Colonic mucosa (tissue), 4 donors: ENCODE measurements around the gene FBXL7. TPM values are rescaled to one million over a fixed set of nuclear protein-coding genes. Genes with fewer than 3 reads are reported as not detected.

Source experiments
- DNase-seq: peaks from one replicate; pipeline ENCODE4 v3.0.0-alpha.2; 2020
- H3K27ac ChIP-seq: fragments of 200-600 bp; one replicate; pipeline ENCODE4 v1.8.0; 2021
- H3K27me3 ChIP-seq: fragments of 200-600 bp; one replicate; pipeline ENCODE4 v1.8.0; 2021
- H3K36me3 ChIP-seq: fragments of 200-600 bp; one replicate; pipeline ENCODE4 v1.8.0; 2021
- H3K4me1 ChIP-seq: fragments of 200-600 bp; one replicate; pipeline ENCODE4 v1.8.0; 2021; ENCODE audit warnings: mild to moderate bottlenecking
- H3K4me3 ChIP-seq: fragments of 200-600 bp; one replicate; pipeline ENCODE4 v1.8.0; 2021
- H3K9ac ChIP-seq, 2 donors: one replicate each; pipeline ENCODE4 v1.7.0; 2013; ENCODE audit warnings: control low read depth in 2 of 2, low read depth in 2 of 2, low read length in 2 of 2
- H3K9me3 ChIP-seq: fragments of 200-600 bp; one replicate; pipeline ENCODE4 v1.8.0; 2021
- intact Hi-C: fragments of 100-400 bp; cut with DNase I; formaldehyde crosslinking; loops from one replicate; pipeline ENCODE4 v1.14.1; 2022
- total RNA-seq, 2 donors: library from RNA; stranded (reverse); fragmentation: NEBNext Ultra II Directional in 1 of 2; extraction: Animal tissue kit (Norgen Biotek cat#: 25700) in 1 of 2; gene quantifications; one replicate each; pipeline ENCODE4 v1.2.1, GENCODE V29; 2021
- TF ChIP-seq, protein P1 (sequence below): fragments of 200-600 bp; IDR thresholded peaks from one replicate; pipeline ENCODE4 v1.8.0; 2022; ENCODE audit warnings: antibody characterized with exemption, mild to moderate bottlenecking
- donor health status: healthy.
- donor health status: DM: no; HTN: no; CAD: no.
- donor health status: DM: no; HTN: no; CAD: no.

Gene FBXL7
- total RNA-seq, 2 donors from 2014 or later: 1.6 to 3.0 TPM

DNA sequence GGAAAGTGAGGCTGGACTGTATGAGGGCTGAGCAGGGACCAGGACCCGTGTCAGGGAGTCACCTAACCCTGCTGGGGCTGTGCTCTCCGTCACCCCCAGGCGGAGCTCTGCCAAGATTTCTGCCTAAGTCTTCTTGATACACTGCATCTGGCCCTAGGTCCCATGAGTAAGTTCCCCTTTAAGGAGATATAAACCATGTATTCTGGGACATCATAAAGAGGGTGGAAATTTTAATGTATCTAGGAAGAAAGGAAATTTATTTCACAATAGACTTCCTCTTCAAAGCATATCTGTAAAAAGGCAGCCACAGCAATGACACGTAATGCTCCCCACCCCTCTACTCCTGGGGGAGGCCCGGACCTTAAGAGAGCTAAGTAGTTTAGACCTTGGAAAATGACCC is 183.4 kb downstream of the FBXL7 start:
- no peak overlapping the region for H3K27ac ChIP-seq
- DNase-seq: peak; percentile 23
- no peaks in the 10 kb centered on the region for H3K36me3 ChIP-seq
- no peak overlapping the region for H3K9ac ChIP-seq
- H3K9me3 ChIP-seq: no peaks in the 10 kb centered on the region
- no peaks in the 10 kb centered on the region for H3K4me1 ChIP-seq
- H3K4me3 ChIP-seq: no peak overlapping the region
- TF ChIP-seq, protein P1, sequence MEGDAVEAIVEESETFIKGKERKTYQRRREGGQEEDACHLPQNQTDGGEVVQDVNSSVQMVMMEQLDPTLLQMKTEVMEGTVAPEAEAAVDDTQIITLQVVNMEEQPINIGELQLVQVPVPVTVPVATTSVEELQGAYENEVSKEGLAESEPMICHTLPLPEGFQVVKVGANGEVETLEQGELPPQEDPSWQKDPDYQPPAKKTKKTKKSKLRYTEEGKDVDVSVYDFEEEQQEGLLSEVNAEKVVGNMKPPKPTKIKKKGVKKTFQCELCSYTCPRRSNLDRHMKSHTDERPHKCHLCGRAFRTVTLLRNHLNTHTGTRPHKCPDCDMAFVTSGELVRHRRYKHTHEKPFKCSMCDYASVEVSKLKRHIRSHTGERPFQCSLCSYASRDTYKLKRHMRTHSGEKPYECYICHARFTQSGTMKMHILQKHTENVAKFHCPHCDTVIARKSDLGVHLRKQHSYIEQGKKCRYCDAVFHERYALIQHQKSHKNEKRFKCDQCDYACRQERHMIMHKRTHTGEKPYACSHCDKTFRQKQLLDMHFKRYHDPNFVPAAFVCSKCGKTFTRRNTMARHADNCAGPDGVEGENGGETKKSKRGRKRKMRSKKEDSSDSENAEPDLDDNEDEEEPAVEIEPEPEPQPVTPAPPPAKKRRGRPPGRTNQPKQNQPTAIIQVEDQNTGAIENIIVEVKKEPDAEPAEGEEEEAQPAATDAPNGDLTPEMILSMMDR: no peak
- intact Hi-C loops: no loop called here
- no peaks in the 10 kb centered on the region for H3K27me3 ChIP-seq

DNA sequence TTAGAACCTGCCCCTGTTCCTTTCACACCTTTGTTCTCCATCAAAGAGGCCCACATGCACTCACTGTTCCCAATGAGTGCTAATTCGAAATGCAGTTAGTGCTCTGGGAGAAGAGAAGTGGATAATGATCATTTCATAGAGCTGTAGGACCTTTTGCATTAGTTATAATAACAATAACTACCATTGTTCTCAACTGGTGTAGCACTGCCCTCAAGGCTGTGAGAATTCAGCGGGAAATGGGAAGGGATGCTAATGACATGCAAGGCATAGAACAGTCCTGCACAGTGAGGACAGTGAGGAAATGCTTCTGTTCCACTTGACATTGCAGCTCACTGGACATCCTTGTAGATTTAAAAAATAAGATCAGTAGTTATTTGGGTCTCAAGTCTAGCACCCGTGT is 187.4 kb downstream of the FBXL7 start:
- TF ChIP-seq, protein P1: no peak
- no peaks in the 10 kb centered on the region for H3K36me3 ChIP-seq
- intact Hi-C loops: no loop called here
- no peak overlapping the region for H3K9ac ChIP-seq
- no peak overlapping the region for H3K4me3 ChIP-seq
- H3K4me1 ChIP-seq: no peaks in the 10 kb centered on the region
- no peak for DNase-seq
- no peak overlapping the region for H3K27ac ChIP-seq
- no peaks in the 10 kb centered on the region for H3K9me3 ChIP-seq
- H3K27me3 ChIP-seq: no peaks in the 10 kb centered on the region

DNA sequence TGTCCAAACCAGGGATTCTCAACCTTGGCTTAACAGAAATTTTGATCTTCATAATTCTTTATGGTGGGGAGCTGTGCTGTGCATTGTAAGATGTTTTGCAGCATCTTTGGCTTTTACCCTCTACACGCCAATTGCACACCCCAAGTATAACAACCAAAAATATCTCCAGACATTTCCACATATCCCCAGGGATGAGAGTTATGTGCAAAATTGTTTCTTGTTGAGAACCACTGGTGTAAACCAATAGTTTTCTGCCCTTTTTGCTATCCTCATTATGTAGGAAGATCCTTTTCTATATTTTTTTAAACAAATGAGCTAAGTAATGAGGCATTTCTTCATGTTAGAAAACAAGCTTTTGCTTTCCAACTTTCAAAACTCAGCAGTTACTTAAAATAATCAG is 189.9 kb downstream of the FBXL7 start:
- Histone ChIP-seq H3K36me3 (no peaks in the 10 kb centered on the region), H3K9ac (no peak overlapping the region), H3K27me3 (no peaks in the 10 kb centered on the region), H3K9me3 (no peaks in the 10 kb centered on the region), H3K4me1 (no peaks in the 10 kb centered on the region), H3K27ac (no peak overlapping the region), H3K4me3 (no peak overlapping the region)
- intact Hi-C loops: no loop called here
- TF ChIP-seq, protein P1: no peak
- DNase-seq: no peak

DNA sequence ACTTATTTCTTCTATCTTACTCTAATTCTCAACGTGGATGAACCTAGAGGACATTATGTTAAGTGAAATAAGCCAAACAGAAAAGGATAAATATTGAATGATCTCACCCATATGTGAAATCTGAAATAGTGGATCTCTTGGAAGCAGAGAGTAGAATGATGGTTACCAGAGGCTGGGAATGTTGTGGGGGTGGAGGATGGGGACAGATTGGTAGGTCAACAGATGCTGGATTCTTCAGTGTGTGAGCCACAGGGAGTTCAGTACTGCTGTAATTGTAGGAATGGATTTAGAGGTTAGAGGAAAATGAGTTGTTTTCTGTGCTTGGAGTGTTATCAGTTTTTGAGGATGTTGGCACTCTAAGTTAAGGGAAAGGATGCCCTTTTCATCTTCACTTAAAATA is 190.6 kb downstream of the FBXL7 start:
- Histone ChIP-seq H3K4me3 (no peak overlapping the region), H3K9me3 (no peaks in the 10 kb centered on the region), H3K4me1 (no peaks in the 10 kb centered on the region), H3K9ac (no peak overlapping the region), H3K27me3 (no peaks in the 10 kb centered on the region), H3K36me3 (no peaks in the 10 kb centered on the region), H3K27ac (no peak overlapping the region)
- no peak for DNase-seq
- TF ChIP-seq, protein P1: no peak
- intact Hi-C loops: no loop called here

DNA sequence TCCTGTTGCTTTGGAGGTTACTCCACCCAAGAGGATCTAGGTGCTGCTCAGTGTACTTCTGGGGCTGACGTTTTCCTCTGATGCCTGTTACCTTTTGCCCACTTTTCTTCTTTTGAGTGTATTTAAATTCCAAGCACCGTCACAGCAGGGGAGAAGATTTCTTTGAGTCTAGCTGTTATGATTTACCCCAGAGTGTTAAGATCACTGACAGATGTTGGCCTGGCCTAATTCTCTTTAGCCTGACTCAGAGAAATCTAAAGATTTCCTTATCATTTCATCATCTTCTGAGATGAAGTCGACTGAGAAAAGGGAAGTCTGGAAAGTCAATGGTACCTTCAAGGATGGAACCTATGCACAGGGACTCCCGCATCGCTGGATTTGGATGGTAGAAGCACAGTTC is 191.5 kb downstream of the FBXL7 start:
- Histone ChIP-seq H3K9ac (no peak overlapping the region), H3K27ac (no peak overlapping the region), H3K36me3 (no peaks in the 10 kb centered on the region), H3K4me3 (no peak overlapping the region), H3K4me1 (no peaks in the 10 kb centered on the region), H3K27me3 (no peaks in the 10 kb centered on the region), H3K9me3 (no peaks in the 10 kb centered on the region)
- TF ChIP-seq, protein P1: no peak
- DNase-seq: no peak
- intact Hi-C loops: no loop called here
